Natural killer cell (primary cell): Measurements from ENCODE around the gene MTHFR. TPM values are rescaled to one million over a fixed set of nuclear protein-coding genes. Genes with fewer than 3 reads are reported as not detected.

Experiments used
- ATAC-seq, 3 donors: fragments of 150-1000 bp in 2 of 3; fragments of 200-7000 bp in 1 of 3; cut with Tn5 transposase; 1 replicate in 1 of 3; 2 replicates in 2 of 3; pipeline ENCODE4 v1.10.0; 2021; ENCODE audit warnings: mild to moderate bottlenecking in 2 of 3, moderate library complexity in 2 of 3
- DNase-seq, 2 donors: peaks; one replicate each; pipeline versions ENCODE4 v3.0.0 to v3.0.0-alpha.2; 2013 to 2021; ENCODE audit warnings: mixed read lengths in 1 of 2
- H3K27ac ChIP-seq: one replicate; pipeline ENCODE4 v1.5.1; 2013; ENCODE audit warnings: mild to moderate bottlenecking, low read length
- H3K27me3 ChIP-seq: one replicate; pipeline ENCODE4 v1.6.1; 2013; ENCODE audit warnings: low read length; ENCODE audit not compliant: control insufficient read depth, insufficient read depth
- H3K36me3 ChIP-seq: one replicate; pipeline ENCODE4 v1.6.1; 2013; ENCODE audit warnings: low read length; ENCODE audit not compliant: control insufficient read depth, insufficient read depth
- H3K4me1 ChIP-seq: one replicate; pipeline ENCODE4 v1.6.1; 2013; ENCODE audit warnings: low read length; ENCODE audit not compliant: control insufficient read depth, insufficient read depth
- H3K4me3 ChIP-seq: one replicate; pipeline ENCODE4 v1.5.1; 2013; ENCODE audit warnings: low read length
- H3K9me3 ChIP-seq: one replicate; pipeline ENCODE4 v1.6.1; 2013; ENCODE audit warnings: low read length; ENCODE audit not compliant: control insufficient read depth, insufficient read depth
- H3K27ac Mint-ChIP-seq, 2 donors: one replicate each; pipeline ENCODE4 v1.8.0; 2022; ENCODE audit warnings: mild to moderate bottlenecking in 2 of 2, mixed read lengths in 2 of 2, moderate library complexity in 1 of 2
- H3K27me3 Mint-ChIP-seq, 2 donors: one replicate each; pipeline ENCODE4 v1.8.0; 2022; ENCODE audit warnings: low read depth in 2 of 2, mixed read lengths in 2 of 2
- H3K36me3 Mint-ChIP-seq: one replicate; pipeline ENCODE4 v1.8.0; 2022; ENCODE audit warnings: mixed read lengths
- H3K4me1 Mint-ChIP-seq, 2 donors: one replicate each; pipeline ENCODE4 v1.8.0; 2022; ENCODE audit warnings: mixed read lengths in 2 of 2
- H3K4me3 Mint-ChIP-seq: one replicate; pipeline ENCODE4 v1.8.0; 2022; ENCODE audit warnings: mild to moderate bottlenecking, moderate library complexity, mixed read lengths
- H3K9me3 Mint-ChIP-seq, 2 donors: one replicate each; pipeline ENCODE4 v1.8.0; 2022; ENCODE audit warnings: mixed read lengths in 2 of 2
- WGBS: methylation state at CpG from one replicate; pipeline ENCODE4 v1.1.7; 2013; ENCODE audit warnings: missing lambda C conversion rate; ENCODE audit not compliant: insufficient coverage; 5-methylcytosine and 5-hydroxymethylcytosine counted together
- intact Hi-C: fragments of 100-400 bp; cut with micrococcal nuclease; formaldehyde crosslinking; loops from one replicate; pipeline ENCODE4 v1.14.2; 2022
- total RNA-seq, 4 donors: library from RNA; stranded (reverse); fragments of 120-200 nt in 1 of 4; gene quantifications; one replicate each; pipeline versions ENCODE4 v1.2.3 to v1.2.4, GENCODE V29; 2013 to 2022
- TF ChIP-seq, protein P1 (sequence below): fragments of 200-600 bp; IDR thresholded peaks from one replicate; pipeline ENCODE4 v1.8.0; 2022; ENCODE audit warnings: antibody characterized with exemption

MTHFR gene
- total RNA-seq, 3 donors from 2014 or later (not counting 1 experiment from before 2014, with no cell fraction given), result 61.8 to 78.4 (median 69.5) TPM

DNA sequence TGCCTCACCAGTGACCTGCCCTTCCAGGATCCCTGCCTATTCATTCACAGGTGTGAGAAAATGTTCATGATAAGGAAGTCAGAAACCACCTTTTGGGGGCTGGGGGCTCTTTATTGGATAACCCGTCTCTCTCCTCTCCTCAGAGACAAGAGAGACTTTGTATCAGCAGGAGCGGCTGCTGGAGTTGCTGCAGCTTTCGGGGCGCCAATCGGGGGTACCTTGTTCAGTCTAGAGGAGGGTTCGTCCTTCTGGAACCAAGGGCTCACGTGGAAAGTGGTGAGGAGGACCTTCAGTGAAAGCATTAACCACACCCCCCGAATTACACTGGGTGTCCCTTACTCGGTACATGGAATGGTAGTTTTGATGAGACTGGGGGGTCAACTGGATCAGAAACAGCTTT is 21.2 kb upstream of the MTHFR start:
- Mint-ChIP-seq H3K36me3 (peaks cover 1% of the 10 kb centered on the region), H3K9me3 (no peaks in the 10 kb centered on the region), H3K27me3 (no peaks in the 10 kb centered on the region), H3K4me3 (no peak overlapping the region), H3K27ac (no peak overlapping the region), H3K4me1 (no peaks in the 10 kb centered on the region)
- ATAC-seq (no peak), DNase-seq (no peak)
- Histone ChIP-seq H3K27ac (no peak overlapping the region), H3K9me3 (no peaks in the 10 kb centered on the region), H3K36me3 (peaks cover 51% of the 10 kb centered on the region), H3K4me3 (no peak overlapping the region), H3K4me1 (no peaks in the 10 kb centered on the region), H3K27me3 (no peaks in the 10 kb centered on the region)
- intact Hi-C loops, result no loop called here
- TF ChIP-seq, protein P1, sequence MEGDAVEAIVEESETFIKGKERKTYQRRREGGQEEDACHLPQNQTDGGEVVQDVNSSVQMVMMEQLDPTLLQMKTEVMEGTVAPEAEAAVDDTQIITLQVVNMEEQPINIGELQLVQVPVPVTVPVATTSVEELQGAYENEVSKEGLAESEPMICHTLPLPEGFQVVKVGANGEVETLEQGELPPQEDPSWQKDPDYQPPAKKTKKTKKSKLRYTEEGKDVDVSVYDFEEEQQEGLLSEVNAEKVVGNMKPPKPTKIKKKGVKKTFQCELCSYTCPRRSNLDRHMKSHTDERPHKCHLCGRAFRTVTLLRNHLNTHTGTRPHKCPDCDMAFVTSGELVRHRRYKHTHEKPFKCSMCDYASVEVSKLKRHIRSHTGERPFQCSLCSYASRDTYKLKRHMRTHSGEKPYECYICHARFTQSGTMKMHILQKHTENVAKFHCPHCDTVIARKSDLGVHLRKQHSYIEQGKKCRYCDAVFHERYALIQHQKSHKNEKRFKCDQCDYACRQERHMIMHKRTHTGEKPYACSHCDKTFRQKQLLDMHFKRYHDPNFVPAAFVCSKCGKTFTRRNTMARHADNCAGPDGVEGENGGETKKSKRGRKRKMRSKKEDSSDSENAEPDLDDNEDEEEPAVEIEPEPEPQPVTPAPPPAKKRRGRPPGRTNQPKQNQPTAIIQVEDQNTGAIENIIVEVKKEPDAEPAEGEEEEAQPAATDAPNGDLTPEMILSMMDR, result no peak
- 97% methylated on average over 8 of the region's 9 CpGs for WGBS

DNA sequence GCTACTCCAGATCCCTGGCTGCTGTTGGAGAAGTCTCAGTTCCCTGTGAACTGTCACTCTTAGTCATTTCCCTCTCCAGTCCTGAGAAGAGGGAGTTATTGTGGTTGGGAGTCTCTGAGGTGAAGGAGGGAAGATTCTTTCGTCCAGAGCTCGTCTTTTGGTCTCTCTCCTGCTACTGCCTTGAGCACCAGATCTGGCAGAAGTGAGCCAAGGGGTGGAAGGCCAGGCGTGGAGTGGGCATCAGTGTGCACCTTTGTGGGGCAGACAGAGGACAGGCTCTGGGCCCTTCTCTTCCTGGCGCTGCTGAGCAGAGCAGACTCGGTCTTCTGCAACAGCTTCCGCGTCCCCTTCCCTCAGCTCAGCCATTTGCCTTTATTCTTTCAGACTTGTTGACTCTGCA is 19.4 kb upstream of the MTHFR start:
- H3K36me3 Mint-ChIP-seq, result peaks cover 8% of the 10 kb centered on the region
- no peaks in the 10 kb centered on the region for H3K9me3 ChIP-seq
- DNase-seq, result no peak
- H3K4me1 Mint-ChIP-seq, result no peaks in the 10 kb centered on the region
- WGBS, result 97% methylated on average over 7 of the region's 7 CpGs
- H3K27me3 ChIP-seq, result no peaks in the 10 kb centered on the region
- TF ChIP-seq, protein P1, result no peak
- no peak for ATAC-seq
- no peak overlapping the region for H3K4me3 Mint-ChIP-seq
- H3K4me1 ChIP-seq, result no peaks in the 10 kb centered on the region
- no peaks in the 10 kb centered on the region for H3K9me3 Mint-ChIP-seq
- peaks cover 53% of the 10 kb centered on the region for H3K36me3 ChIP-seq
- H3K27ac ChIP-seq, result no peak overlapping the region
- intact Hi-C loops, result no loop called here
- H3K27me3 Mint-ChIP-seq, result no peaks in the 10 kb centered on the region
- H3K27ac Mint-ChIP-seq, result no peak overlapping the region
- no peak overlapping the region for H3K4me3 ChIP-seq

DNA sequence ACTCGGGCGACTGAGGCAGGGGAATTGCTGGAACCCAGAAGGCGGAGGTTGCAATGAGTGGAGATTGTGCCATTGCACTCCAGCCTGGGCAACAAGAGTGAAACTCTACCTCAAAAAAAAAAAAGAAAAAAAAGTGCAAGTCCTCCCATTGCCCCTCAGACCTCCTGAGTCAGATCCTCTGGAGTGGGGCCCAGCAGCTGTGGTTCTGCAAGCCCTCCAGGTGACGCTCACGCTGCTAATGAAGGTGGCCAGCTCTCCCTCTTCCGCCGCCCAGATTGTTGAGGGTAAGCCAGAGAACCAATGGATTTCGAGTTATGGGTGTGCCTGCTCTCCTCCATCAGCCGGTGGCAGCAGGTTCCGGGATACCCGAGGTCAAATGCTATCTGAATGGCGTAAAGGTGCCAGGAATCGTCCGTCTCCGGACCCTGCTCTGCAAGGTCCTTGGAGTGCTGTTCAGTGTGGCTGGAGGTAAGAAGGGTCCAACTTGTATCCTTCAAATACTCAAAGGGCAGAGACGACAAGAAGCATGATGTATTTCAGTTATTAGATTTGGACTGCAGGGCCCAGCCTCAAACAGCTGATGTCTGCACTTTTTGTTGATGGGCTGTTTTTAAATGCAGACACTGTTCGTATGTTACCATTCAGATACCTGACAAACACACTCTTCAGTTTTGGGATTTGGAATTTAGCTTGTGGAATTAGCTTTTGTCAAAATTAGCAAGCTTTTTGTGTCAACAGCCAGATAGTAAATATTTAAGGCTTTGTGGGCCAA is 17.8 kb upstream of the MTHFR start:
- no peaks in the 10 kb centered on the region for H3K9me3 ChIP-seq
- no peaks in the 10 kb centered on the region for H3K4me1 Mint-ChIP-seq
- ATAC-seq (no peak), DNase-seq (no peak)
- H3K36me3 ChIP-seq, result peaks cover 47% of the 10 kb centered on the region
- 95% methylated on average over 16 of the region's 17 CpGs for WGBS
- H3K36me3 Mint-ChIP-seq, result peaks cover 15% of the 10 kb centered on the region
- no peak overlapping the region for H3K4me3 ChIP-seq
- TF ChIP-seq, protein P1, result no peak
- H3K27ac ChIP-seq, result no peak overlapping the region
- H3K9me3 Mint-ChIP-seq, result no peaks in the 10 kb centered on the region
- no peak overlapping the region for H3K27ac Mint-ChIP-seq
- no peak overlapping the region for H3K4me3 Mint-ChIP-seq
- intact Hi-C loops, result no loop called here
- H3K27me3 ChIP-seq, result no peaks in the 10 kb centered on the region
- H3K4me1 ChIP-seq, result no peaks in the 10 kb centered on the region
- H3K27me3 Mint-ChIP-seq, result no peaks in the 10 kb centered on the region

DNA sequence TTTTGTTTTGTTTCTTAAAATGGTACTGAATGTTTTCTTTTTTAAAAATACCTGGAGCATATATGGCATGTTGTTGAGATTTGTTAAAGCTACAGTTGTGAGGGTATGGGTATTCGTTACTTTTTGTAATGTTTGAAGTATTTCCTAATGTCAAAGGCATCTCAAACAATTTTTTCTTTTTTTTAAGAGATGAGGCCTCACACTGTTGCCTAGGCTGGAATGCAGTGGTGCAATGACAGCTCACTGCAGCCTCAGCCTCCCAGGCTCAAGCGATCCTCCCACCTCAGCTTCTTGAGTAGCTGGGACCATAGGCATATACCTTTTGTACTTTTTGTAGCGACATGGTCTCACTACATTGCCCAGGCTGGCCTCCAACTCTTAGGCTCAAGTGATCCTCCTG is 16.3 kb upstream of the MTHFR start:
- peaks cover 47% of the 10 kb centered on the region for H3K36me3 ChIP-seq
- Mint-ChIP-seq H3K27ac (no peak overlapping the region), H3K9me3 (no peaks in the 10 kb centered on the region), H3K4me1 (no peaks in the 10 kb centered on the region), H3K4me3 (no peak overlapping the region), H3K27me3 (no peaks in the 10 kb centered on the region), H3K36me3 (peaks cover 20% of the 10 kb centered on the region)
- no peaks in the 10 kb centered on the region for H3K27me3 ChIP-seq
- ATAC-seq (no peak), DNase-seq (no peak)
- H3K9me3 ChIP-seq, result no peaks in the 10 kb centered on the region
- 96% methylated on average over 3 of the region's 3 CpGs for WGBS
- TF ChIP-seq, protein P1, result no peak
- intact Hi-C loops, result no loop called here
- no peak overlapping the region for H3K4me3 ChIP-seq
- no peak overlapping the region for H3K27ac ChIP-seq
- H3K4me1 ChIP-seq, result no peaks in the 10 kb centered on the region
